PC-9 (cell line): ENCODE data around the gene IGFBP7. TPM values are rescaled to one million over a fixed set of nuclear protein-coding genes. Genes with fewer than 3 reads are reported as not detected.
A peak's percentile ranks its signal among the peaks of the same experiment; 100 is the strongest.

ENCODE experiments used
- BruUV-seq: library from RNA; stranded (reverse); fragments of 400-500 nt; replicated peaks from 2 replicates; lab custom pipeline; 2021; lab: Mats Ljungman, UMichigan
- CTCF ChIA-PET: fragments of 300-600 bp; sonication (Branson Sonifier 250); formaldehyde crosslinking; loops from one replicate; lab custom pipeline; 2022; ENCODE audit warnings: antibody characterized with exemption; lab: Charles Lee
- POLR2A ChIA-PET: fragments of 300-600 bp; sonication (Branson Sonifier 250); formaldehyde crosslinking; loops from one replicate; lab custom pipeline; 2022; ENCODE audit warnings: antibody characterized with exemption; ENCODE audit not compliant: unreplicated experiment; lab: Charles Lee
- DNase-seq, 2 experiments: peaks; one replicate each; pipeline versions ENCODE4 v3.0.0 to v3.0.0-alpha.2; 2015 to 2022; ENCODE audit warnings: mixed read lengths in 1 of 2
- H2AFZ ChIP-seq: fragments of 200-600 bp; sonication (generic); 2 replicates; pipeline ENCODE4 v1.8.1; 2017; ENCODE audit warnings: antibody characterized with exemption
- H3F3A ChIP-seq: fragments of 200-600 bp; sonication (generic); 2 replicates; pipeline ENCODE4 v1.8.1; 2017; ENCODE audit warnings: antibody characterized with exemption, mild to moderate bottlenecking, low read depth; ENCODE audit not compliant: insufficient read depth
- H3K27ac ChIP-seq: fragments of 200-600 bp; sonication (generic); 2 replicates; pipeline ENCODE4 v1.6.1; 2016; ENCODE audit warnings: mixed run types
- H3K27me3 ChIP-seq: fragments of 200-600 bp; sonication (generic); 2 replicates; pipeline ENCODE4 v1.6.1; 2016; ENCODE audit warnings: low read depth, mixed run types; ENCODE audit not compliant: insufficient read depth
- H3K36me3 ChIP-seq: fragments of 200-600 bp; sonication (generic); 2 replicates; pipeline ENCODE4 v1.6.1; 2016; ENCODE audit warnings: low read depth, mixed run types
- H3K4me1 ChIP-seq: fragments of 200-600 bp; sonication (generic); replicated peaks from 2 replicates; pipeline ENCODE4 v1.6.1; 2016; ENCODE audit warnings: mixed run types; ENCODE audit not compliant: insufficient read depth
- H3K4me2 ChIP-seq: fragments of 200-600 bp; sonication (generic); 2 replicates; pipeline ENCODE4 v1.6.1; 2017; ENCODE audit warnings: mixed run types
- H3K4me3 ChIP-seq: fragments of 200-600 bp; sonication (generic); 2 replicates; pipeline ENCODE4 v1.6.1; 2016; ENCODE audit warnings: mixed run types
- H3K79me2 ChIP-seq: fragments of 200-600 bp; sonication (generic); 2 replicates; pipeline ENCODE4 v1.6.1; 2017; ENCODE audit warnings: low read depth, mixed run types
- H3K9me2 ChIP-seq: fragments of 200-600 bp; sonication (generic); 2 replicates; pipeline ENCODE4 v1.8.1; 2017; ENCODE audit warnings: mild to moderate bottlenecking; ENCODE audit not compliant: insufficient read depth
- H3K9me3 ChIP-seq: fragments of 200-600 bp; sonication (generic); 2 replicates; pipeline ENCODE4 v1.8.1; 2016; ENCODE audit warnings: low read depth; ENCODE audit not compliant: insufficient read depth
- H4K20me1 ChIP-seq: fragments of 200-600 bp; sonication (generic); 2 replicates; pipeline ENCODE4 v1.8.1; 2017; ENCODE audit not compliant: insufficient read depth
- EZH2 ChIP-seq: fragments of 200-600 bp; sonication (generic); IDR thresholded peaks from 2 replicates; pipeline ENCODE4 v1.8.0; 2017; ENCODE audit warnings: antibody characterized with exemption, low read depth
- intact Hi-C: fragments of 100-400 bp; cut with micrococcal nuclease; formaldehyde crosslinking; loops from one replicate; pipeline ENCODE4 v1.10.0; 2022; ENCODE audit not compliant: unreplicated experiment
- total RNA-seq: library from RNA; stranded (reverse); gene quantifications from 2 replicates; pipeline ENCODE4 v1.2.3, GENCODE V29; 2021
- TF ChIP-seq, protein P1 (sequence below): fragments of 200-600 bp; sonication (generic); conservative IDR thresholded peaks from 2 replicates; pipeline ENCODE4 v1.6.1; 2017; ENCODE audit warnings: mixed run types, antibody characterized with exemption, mild to moderate bottlenecking, moderate library complexity

The IGFBP7 gene
- total RNA-seq, 1 experiment from 2014 or later, result 127 TPM

DNA sequence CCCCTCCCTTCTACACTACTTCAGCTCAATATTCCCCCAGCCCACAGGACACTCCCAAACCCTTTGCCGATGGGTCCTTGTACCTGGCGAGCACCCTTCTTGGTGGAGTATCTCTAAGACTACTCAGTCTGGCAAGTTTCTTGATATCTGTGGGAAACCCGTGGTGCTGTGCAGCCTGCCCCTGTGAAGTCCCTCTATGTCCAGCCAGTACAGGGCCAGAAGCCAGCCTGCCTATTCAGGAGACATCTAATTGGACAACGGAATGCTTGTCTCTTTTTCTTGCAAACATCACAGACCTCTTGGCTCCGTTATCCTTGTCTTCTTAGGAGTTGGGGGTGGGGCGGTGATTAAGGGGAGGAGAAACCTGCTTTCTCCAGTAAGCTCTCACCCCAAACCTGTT, 3.7 kb upstream of the IGFBP7 start:
- no peak for DNase-seq
- BruUV-seq, result no TSS peak
- no peak for TF ChIP-seq EZH2
- TF ChIP-seq, protein P1, sequence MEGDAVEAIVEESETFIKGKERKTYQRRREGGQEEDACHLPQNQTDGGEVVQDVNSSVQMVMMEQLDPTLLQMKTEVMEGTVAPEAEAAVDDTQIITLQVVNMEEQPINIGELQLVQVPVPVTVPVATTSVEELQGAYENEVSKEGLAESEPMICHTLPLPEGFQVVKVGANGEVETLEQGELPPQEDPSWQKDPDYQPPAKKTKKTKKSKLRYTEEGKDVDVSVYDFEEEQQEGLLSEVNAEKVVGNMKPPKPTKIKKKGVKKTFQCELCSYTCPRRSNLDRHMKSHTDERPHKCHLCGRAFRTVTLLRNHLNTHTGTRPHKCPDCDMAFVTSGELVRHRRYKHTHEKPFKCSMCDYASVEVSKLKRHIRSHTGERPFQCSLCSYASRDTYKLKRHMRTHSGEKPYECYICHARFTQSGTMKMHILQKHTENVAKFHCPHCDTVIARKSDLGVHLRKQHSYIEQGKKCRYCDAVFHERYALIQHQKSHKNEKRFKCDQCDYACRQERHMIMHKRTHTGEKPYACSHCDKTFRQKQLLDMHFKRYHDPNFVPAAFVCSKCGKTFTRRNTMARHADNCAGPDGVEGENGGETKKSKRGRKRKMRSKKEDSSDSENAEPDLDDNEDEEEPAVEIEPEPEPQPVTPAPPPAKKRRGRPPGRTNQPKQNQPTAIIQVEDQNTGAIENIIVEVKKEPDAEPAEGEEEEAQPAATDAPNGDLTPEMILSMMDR, result no peak
- intact Hi-C loops, result loop anchor here (10.0 kb wide), 1 partner anchor 79 kb away; no protein-coding TSS in a partner anchor
- H3K4me2 ChIP-seq, result no peak overlapping the region
- H2AFZ ChIP-seq, result no peak overlapping the region
- H3K79me2 ChIP-seq, result no peaks in the 10 kb centered on the region
- H3K4me1 ChIP-seq, result no peaks in the 10 kb centered on the region
- H3K36me3 ChIP-seq, result no peaks in the 10 kb centered on the region
- H3K9me3 ChIP-seq, result no peaks in the 10 kb centered on the region
- H4K20me1 ChIP-seq, result no peaks in the 10 kb centered on the region
- ChIA-PET POLR2A (no interaction called here), CTCF (no interaction called here)
- H3K9me2 ChIP-seq, result no peaks in the 10 kb centered on the region
- H3K27me3 ChIP-seq, result no peaks in the 10 kb centered on the region
- no peak overlapping the region for H3K4me3 ChIP-seq
- no peak overlapping the region for H3K27ac ChIP-seq
- H3F3A ChIP-seq, result no peaks in the 10 kb centered on the region

DNA sequence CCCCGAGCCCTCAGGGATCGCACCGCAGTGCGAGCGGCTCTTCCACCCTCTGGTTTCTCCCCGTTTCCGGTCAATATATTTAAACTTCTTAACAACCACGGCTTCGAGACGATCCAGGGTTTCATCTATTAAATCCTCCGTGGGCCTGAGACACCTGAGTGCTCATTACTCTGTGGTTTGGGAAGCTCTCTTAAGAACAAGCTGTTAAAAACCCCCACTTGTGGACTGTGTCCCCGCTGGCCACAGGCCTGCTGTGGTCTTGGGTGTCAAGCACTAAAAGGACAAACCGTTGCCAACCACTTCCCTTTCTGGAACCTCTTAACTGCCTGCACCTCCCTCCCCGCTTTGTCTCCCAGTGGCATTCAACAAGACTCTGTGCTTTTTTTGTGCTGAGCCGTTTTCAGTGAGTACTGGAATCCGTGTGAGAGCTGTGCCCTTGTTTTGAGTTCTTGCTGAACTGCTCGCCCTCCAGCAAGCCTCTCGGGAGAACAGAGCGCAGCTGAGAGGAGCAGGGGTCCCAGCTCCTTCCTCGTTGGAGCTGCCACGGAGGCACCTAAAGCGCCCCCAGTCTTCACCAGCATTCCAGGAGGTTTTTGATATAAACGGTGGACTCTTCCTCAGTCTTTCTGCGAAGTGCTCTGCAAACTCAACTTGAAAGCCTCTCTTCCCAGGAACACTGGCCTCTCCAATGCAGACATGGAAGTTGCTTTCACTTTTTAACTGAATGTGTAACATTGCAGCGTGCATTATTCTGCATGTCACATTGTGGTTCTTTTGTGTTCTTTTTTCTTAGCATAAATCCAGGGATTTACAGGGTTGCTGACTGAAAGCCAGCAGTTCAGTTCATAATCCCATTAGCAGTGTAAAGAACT, 691 bp upstream of the IGFBP7 start:
- Histone ChIP-seq H3F3A (no peaks in the 10 kb centered on the region), H2AFZ (no peak overlapping the region), H3K4me1 (no peaks in the 10 kb centered on the region), H3K36me3 (no peaks in the 10 kb centered on the region), H3K4me2 (no peak overlapping the region), H3K27me3 (no peaks in the 10 kb centered on the region), H3K4me3 (no peak overlapping the region), H4K20me1 (no peaks in the 10 kb centered on the region), H3K27ac (no peak overlapping the region), H3K9me3 (no peaks in the 10 kb centered on the region), H3K9me2 (no peaks in the 10 kb centered on the region), H3K79me2 (no peaks in the 10 kb centered on the region)
- ChIA-PET POLR2A (interaction anchor here (0.6 to 0.7 kb wide), 3 partner anchors 22 to 62 kb away, joined by 3 to 4 read pairs (median 3); no protein-coding TSS in a partner anchor), CTCF (no interaction called here)
- DNase-seq, result peak in 1 of 2 experiments; percentile 14
- intact Hi-C loops, result loop anchor here (1.0 to 10.0 kb wide), 3 partner anchors 9 to 76 kb away; no protein-coding TSS in a partner anchor
- BruUV-seq, result TSS peak; percentile 98
- TF ChIP-seq, protein P1, result no peak
- no peak for TF ChIP-seq EZH2

DNA sequence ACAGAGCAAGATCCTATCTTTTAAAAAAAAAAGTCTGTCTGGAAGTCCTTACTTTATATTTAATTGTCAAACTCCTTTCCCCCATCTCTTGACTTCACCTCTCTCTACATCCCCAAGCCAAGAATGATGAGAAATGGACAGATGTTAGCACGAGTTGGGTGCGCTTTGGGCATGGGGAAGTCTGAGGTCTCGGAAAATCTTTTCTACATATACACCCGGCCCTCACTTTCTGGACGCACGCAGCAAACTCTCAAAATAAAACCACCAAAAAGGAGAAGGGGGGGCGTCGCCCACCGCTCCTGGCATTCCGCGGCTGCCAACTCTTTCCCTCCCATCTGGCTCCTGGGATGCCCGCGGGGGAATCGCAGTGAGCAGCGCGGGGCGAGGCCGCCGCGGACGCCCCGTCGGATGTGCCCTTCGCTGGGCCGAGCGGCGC, 756 bp downstream of the IGFBP7 start:
- Histone ChIP-seq H3K9me3 (no peaks in the 10 kb centered on the region), H3K4me3 (no peak overlapping the region), H3F3A (no peaks in the 10 kb centered on the region), H3K36me3 (no peaks in the 10 kb centered on the region), H3K27ac (no peak overlapping the region), H3K27me3 (no peaks in the 10 kb centered on the region), H4K20me1 (no peaks in the 10 kb centered on the region), H3K4me1 (no peaks in the 10 kb centered on the region), H3K9me2 (no peaks in the 10 kb centered on the region), H2AFZ (no peak overlapping the region), H3K4me2 (no peak overlapping the region), H3K79me2 (no peaks in the 10 kb centered on the region)
- ChIA-PET CTCF (no interaction called here), POLR2A (interaction anchor here (0.7 kb wide), 1 partner anchor 23 kb away, joined by 3 read pairs; no protein-coding TSS in a partner anchor)
- BruUV-seq, result no TSS peak
- no peak for DNase-seq
- intact Hi-C loops, result no loop called here
- no peak for TF ChIP-seq EZH2
- TF ChIP-seq, protein P1, result no peak
